A549 (cell line): ENCODE results near the gene MAZ. TPM values are rescaled to one million over a fixed set of nuclear protein-coding genes. Genes with fewer than 3 reads are reported as not detected.

ENCODE experiments used
- ATAC-seq, 2 experiments: fragments of 200-7000 bp in 1 of 2; fragments of >200 bp in 1 of 2; cut with Nextera tagmentation in 1 of 2; cut with Tn5 transposase in 1 of 2; 3 replicates each; pipeline versions ENCODE4 v1.8.0 to v1.9.1; 2018 to 2020; ENCODE audit warnings: mild to moderate bottlenecking in 1 of 2, moderate library complexity in 1 of 2
- CTCF ChIA-PET: fragments of 300-600 bp; sonication (Branson Sonifier 250); formaldehyde crosslinking; extraction: SDS; loops from one replicate; lab custom pipeline; 2021; ENCODE audit warnings: antibody characterized with exemption, inconsistent platforms; lab: Yijun Ruan, JAX
- POLR2A ChIA-PET: fragments of 350-600 bp; formaldehyde crosslinking; extraction: SDS; loops from one replicate; lab custom pipeline; 2021; ENCODE audit warnings: antibody characterized with exemption, inconsistent platforms; lab: Yijun Ruan, JAX
- DNase-seq, 2 experiments: peaks; one replicate each; pipeline versions ENCODE4 v3.0.0 to v3.0.0-alpha.2; 2011 to 2016; ENCODE audit warnings: low read depth in 1 of 2, low spot score in 1 of 2
- FAIRE-seq: peaks from 2 replicates; lab custom pipeline; 2011; peaks lifted over from hg19 to GRCh38; lab: Jason Lieb, UNC
- H3K27ac ChIP-seq, 2 experiments: fragments of >200 bp; sonication (Bioruptor Twin); formaldehyde crosslinking; 3 replicates each; pipeline ENCODE4 v1.5.1; 2016 to 2017
- H3K4me1 ChIP-seq: fragments of >200 bp; sonication (Bioruptor Twin); formaldehyde crosslinking; 3 replicates; pipeline ENCODE4 v1.6.1; 2016
- H3K4me2 ChIP-seq: fragments of >200 bp; sonication (Bioruptor Twin); formaldehyde crosslinking; 3 replicates; pipeline ENCODE4 v1.6.1; 2016
- H3K4me3 ChIP-seq: fragments of >200 bp; sonication (Bioruptor Twin); formaldehyde crosslinking; 3 replicates; pipeline ENCODE4 v1.5.1; 2016
- H3K9me3 ChIP-seq: fragments of >200 bp; sonication (Bioruptor Twin); formaldehyde crosslinking; 3 replicates; pipeline ENCODE4 v1.6.1; 2016
- CTCF ChIP-seq: fragments of >200 bp; sonication (Bioruptor Twin); formaldehyde crosslinking; IDR thresholded peaks from 3 replicates; pipeline ENCODE4 v1.5.1; 2016
- E2F6 ChIP-seq: IDR thresholded peaks from 2 replicates; pipeline ENCODE4 v1.6.1; 2012; ENCODE audit warnings: low read depth, borderline replicate concordance
- EHMT2 ChIP-seq: fragments of 200-600 bp; sonication (generic); IDR thresholded peaks from 2 replicates; pipeline ENCODE4 v1.6.1; 2016; ENCODE audit warnings: antibody characterized with exemption, low read depth, mild to moderate bottlenecking, moderate library complexity
- ELK1 ChIP-seq: fragments of 150-350 bp; IDR thresholded peaks from 2 replicates; pipeline ENCODE4 v1.6.1; 2014; ENCODE audit warnings: low read depth, mild to moderate bottlenecking, low read length
- FOSB ChIP-seq: fragments of 250-450 bp; sonication (Bioruptor Pico); IDR thresholded peaks from 2 replicates; pipeline ENCODE4 v1.5.0; 2020; ENCODE audit warnings: mild to moderate bottlenecking, moderate library complexity
- HDAC2 ChIP-seq: fragments of 200-600 bp; sonication (generic); IDR thresholded peaks from 2 replicates; pipeline ENCODE4 v1.6.1; 2016
- HES2 ChIP-seq: fragments of >200 bp; sonication (Bioruptor Twin); formaldehyde crosslinking; IDR thresholded peaks from 2 replicates; pipeline ENCODE4 v1.6.1; 2016
- HMGXB4 ChIP-seq: fragments of 250-450 bp; sonication (Bioruptor Pico); IDR thresholded peaks from 2 replicates; pipeline ENCODE4 v1.5.0; 2021; ENCODE audit warnings: mild to moderate bottlenecking, moderate library complexity, borderline replicate concordance
- KDM1A ChIP-seq: fragments of 200-600 bp; sonication (generic); IDR thresholded peaks from 2 replicates; pipeline ENCODE4 v1.6.1; 2016; ENCODE audit warnings: low read depth, mild to moderate bottlenecking
- MYC ChIP-seq: IDR thresholded peaks from 2 replicates; pipeline ENCODE4 v1.6.1; 2012; ENCODE audit warnings: mild to moderate bottlenecking, inconsistent platforms, low read length, improper control_type of control experiment, borderline replicate concordance
- NFE2L2 ChIP-seq: fragments of 150-350 bp; conservative IDR thresholded peaks from 2 replicates; pipeline ENCODE4 v1.6.1; 2014; ENCODE audit warnings: low read length
- NPAS2 ChIP-seq: fragments of 250-450 bp; sonication (Bioruptor Pico); IDR thresholded peaks from 2 replicates; pipeline ENCODE4 v1.8.0; 2022; ENCODE audit warnings: mild to moderate bottlenecking, moderate library complexity, borderline replicate concordance
- PBX3 ChIP-seq: IDR thresholded peaks from 2 replicates; pipeline ENCODE4 v1.6.1; 2012
- RARB ChIP-seq: fragments of 250-450 bp; sonication (Bioruptor Pico); IDR thresholded peaks from 2 replicates; pipeline ENCODE4 v1.8.0; 2021; ENCODE audit warnings: mild to moderate bottlenecking, moderate library complexity
- RFX5 ChIP-seq: fragments of 450-650 bp; IDR thresholded peaks from 2 replicates; pipeline ENCODE4 v1.7.1; 2014; ENCODE audit warnings: antibody characterized with exemption, mild to moderate bottlenecking, moderate library complexity
- RNF2 ChIP-seq: fragments of 200-600 bp; sonication (generic); IDR thresholded peaks from 2 replicates; pipeline ENCODE4 v1.6.1; 2016; ENCODE audit warnings: low read depth, mild to moderate bottlenecking, antibody characterized with exemption, moderate library complexity, borderline replicate concordance
- SMC3 ChIP-seq: fragments of >200 bp; sonication (Bioruptor Twin); formaldehyde crosslinking; IDR thresholded peaks from 3 replicates; pipeline ENCODE4 v1.6.1; 2018; ENCODE audit warnings: inconsistent platforms
- SREBF2 ChIP-seq: fragments of 450-650 bp; IDR thresholded peaks from 2 replicates; pipeline ENCODE4 v1.6.1; 2014; ENCODE audit warnings: mild to moderate bottlenecking, moderate library complexity
- TFCP2L1 ChIP-seq: fragments of 250-450 bp; sonication (Bioruptor Pico); IDR thresholded peaks from 2 replicates; pipeline ENCODE4 v1.5.0; 2021; ENCODE audit warnings: mild to moderate bottlenecking
- TP53 ChIP-seq: fragments of 250-450 bp; sonication (Bioruptor Pico); IDR thresholded peaks from 2 replicates; pipeline ENCODE4 v1.5.0; 2021; ENCODE audit warnings: mild to moderate bottlenecking, moderate library complexity
- ZC3H11A ChIP-seq: fragments of 450-650 bp; IDR thresholded peaks from 2 replicates; pipeline ENCODE4 v1.6.1; 2014; ENCODE audit warnings: antibody characterized with exemption, mild to moderate bottlenecking
- ZNF302 ChIP-seq: fragments of 250-450 bp; sonication (Bioruptor Pico); IDR thresholded peaks from 2 replicates; pipeline ENCODE4 v1.9.0; 2021; ENCODE audit warnings: inconsistent platforms, mild to moderate bottlenecking, moderate library complexity
- WGBS: methylation state at CpG from one replicate; pipeline ENCODE4 v1.1.6; 2017; ENCODE audit errors: missing lambda C conversion rate; 5-methylcytosine and 5-hydroxymethylcytosine counted together
- polyA plus RNA-seq, 4 experiments: library from polyadenylated mRNA; depleted of rRNA in 3 of 4; stranded (reverse); fragments of >200 nt; fragmentation: RNase III in 1 of 4; extraction: RNeasy Plus Mini Kit Qiagen cat#74134 plus additional on column Dnase treatment in 1 of 4; gene quantifications; 2 replicates in 3 of 4; 3 replicates in 1 of 4; pipeline ENCODE4 v1.2.3, GENCODE V29; 2011 to 2017

MAZ gene
- polyA plus RNA-seq, 2 of the 4 experiments (the other 2 are of a cell fraction): 79.6 to 231 TPM

GRCh38 chr16:29841631-29842030 lies 35.3 kb downstream of the MAZ start:
- FAIRE-seq: no peak
- H3K9me3 ChIP-seq: no peaks in the 10 kb centered on the region
- no peak for DNase-seq
- no peak overlapping the region for H3K4me2 ChIP-seq
- ATAC-seq: no peak
- no peak for TF ChIP-seq HDAC2
- TF ChIP-seq MYC: no peak
- no peak for TF ChIP-seq EHMT2
- TF ChIP-seq, all 56 proteins: peak for 0
- H3K27ac ChIP-seq: no peak overlapping the region
- whole genome bisulfite sequencing: 93% methylated on average over 23 of the region's 23 CpGs
- no peaks in the 10 kb centered on the region for H3K4me1 ChIP-seq
- ChIA-PET CTCF (interaction anchor here (0.6 to 26.2 kb wide), 7 partner anchors 14 to 1368 kb away, joined by 3 to 568 read pairs (median 3); partner anchors contain the start of genes ASPHD1, MAZ, MVP and PAGR1), POLR2A (no interaction called here)
- H3K4me3 ChIP-seq: no peak overlapping the region

GRCh38 chr16:29842732-29843346 lies 36.5 kb downstream of the MAZ start:
- DNase-seq: no peak
- ChIA-PET POLR2A (no interaction called here), CTCF (interaction anchor here (0.6 to 26.2 kb wide), 5 partner anchors 10 to 196 kb away, joined by 3 to 568 read pairs (median 4); partner anchors contain the start of genes MAZ, MVP, PAGR1 and PRRT2)
- Histone ChIP-seq H3K27ac (no peak overlapping the region), H3K9me3 (no peaks in the 10 kb centered on the region), H3K4me3 (no peak overlapping the region), H3K4me2 (no peak overlapping the region), H3K4me1 (no peaks in the 10 kb centered on the region)
- TF ChIP-seq RNF2 (no peak), RFX5 (no peak), NFE2L2 (no peak), E2F6 (no peak), KDM1A (no peak), ZNF302 (no peak), HES2 (no peak), MYC (no peak), ELK1 (no peak), TFCP2L1 (CRISPR knock-in tag) (no peak), RARB (CRISPR knock-in tag) (no peak), HMGXB4 (no peak)
- peak; percentile 61 to 63; a peak in 3 of 6 replicates for ATAC-seq
- FAIRE-seq: no peak
- WGBS: 96% methylated on average over 9 of the region's 9 CpGs

- ChIA-PET CTCF (interaction anchor here (0.6 to 26.2 kb wide), 4 partner anchors 9 to 26 kb away, joined by 3 to 568 read pairs (median 4); partner anchors contain the start of genes MAZ, MVP, PAGR1 and PRRT2), POLR2A (no interaction called here)
- Histone ChIP-seq H3K4me3 (no peak overlapping the region), H3K27ac (no peak overlapping the region), H3K4me1 (no peaks in the 10 kb centered on the region), H3K4me2 (no peak overlapping the region), H3K9me3 (no peaks in the 10 kb centered on the region)
- ATAC-seq (no peak), DNase-seq (no peak), FAIRE-seq (no peak)
- WGBS: 91% methylated on average over 8 of the region's 8 CpGs
- TF ChIP-seq NPAS2 (CRISPR knock-in tag) (no peak), ZC3H11A (no peak), SREBF2 (no peak), TP53 (CRISPR knock-in tag) (no peak), CTCF (no peak), ZNF302 (no peak), SMC3 (no peak), PBX3 (no peak), HMGXB4 (no peak), HDAC2 (no peak), NFE2L2 (no peak), FOSB (no peak), E2F6 (no peak)
Measured at GRCh38 chr16:29843931-29844330, 37.6 kb downstream of the MAZ start.
